PC-3 (cell line): ENCODE measurements around the gene MAD1L1.

Experiments
- EZH2phosphoT487 ChIP-seq: fragments of 300-600 bp; sonication (generic); IDR thresholded peaks from 2 replicates; pipeline ENCODE4 v1.6.1; 2018; ENCODE audit warnings: mild to moderate bottlenecking, antibody characterized with exemption, low read length, borderline replicate concordance
- TF ChIP-seq, protein P1 (sequence below): fragments of 300-600 bp; sonication (generic); conservative IDR thresholded peaks from 2 replicates; pipeline ENCODE4 v1.5.1; 2017; ENCODE audit warnings: antibody characterized with exemption, low read depth, mild to moderate bottlenecking, low read length

DNA sequence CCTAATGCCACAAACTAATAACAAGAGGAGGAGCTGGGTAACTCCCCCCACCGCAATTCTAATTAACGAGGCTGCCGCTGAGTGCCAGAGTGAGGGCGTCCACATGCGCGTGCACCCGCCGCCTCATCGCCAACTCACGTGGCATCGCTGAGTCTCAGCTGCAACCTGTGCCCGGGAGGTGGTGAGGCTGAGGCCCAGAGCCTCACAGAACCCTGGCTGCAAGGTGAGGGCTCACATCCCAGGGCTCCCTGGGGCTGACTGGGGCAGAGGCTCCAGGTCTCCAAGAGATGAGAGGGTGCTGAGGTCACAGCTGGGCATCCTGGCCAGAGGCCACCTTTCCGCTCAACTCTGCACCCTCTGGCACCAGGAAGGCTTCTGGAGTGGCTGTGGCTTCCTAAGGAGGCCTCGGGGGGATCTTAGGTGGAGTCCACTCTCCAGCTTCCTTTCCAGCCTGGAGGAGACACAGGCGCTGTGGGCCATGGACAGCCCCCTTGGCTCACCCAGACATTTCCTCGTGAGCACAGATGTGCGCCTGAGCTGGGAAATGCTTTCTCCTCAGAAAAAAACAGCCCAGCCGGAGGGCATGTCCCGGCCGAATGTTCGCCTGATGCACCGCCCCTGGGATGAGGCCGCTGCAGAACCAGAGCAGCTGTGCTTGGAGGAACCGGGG lies 242.6 kb downstream of the MAD1L1 start:
- TF ChIP-seq, protein P1, sequence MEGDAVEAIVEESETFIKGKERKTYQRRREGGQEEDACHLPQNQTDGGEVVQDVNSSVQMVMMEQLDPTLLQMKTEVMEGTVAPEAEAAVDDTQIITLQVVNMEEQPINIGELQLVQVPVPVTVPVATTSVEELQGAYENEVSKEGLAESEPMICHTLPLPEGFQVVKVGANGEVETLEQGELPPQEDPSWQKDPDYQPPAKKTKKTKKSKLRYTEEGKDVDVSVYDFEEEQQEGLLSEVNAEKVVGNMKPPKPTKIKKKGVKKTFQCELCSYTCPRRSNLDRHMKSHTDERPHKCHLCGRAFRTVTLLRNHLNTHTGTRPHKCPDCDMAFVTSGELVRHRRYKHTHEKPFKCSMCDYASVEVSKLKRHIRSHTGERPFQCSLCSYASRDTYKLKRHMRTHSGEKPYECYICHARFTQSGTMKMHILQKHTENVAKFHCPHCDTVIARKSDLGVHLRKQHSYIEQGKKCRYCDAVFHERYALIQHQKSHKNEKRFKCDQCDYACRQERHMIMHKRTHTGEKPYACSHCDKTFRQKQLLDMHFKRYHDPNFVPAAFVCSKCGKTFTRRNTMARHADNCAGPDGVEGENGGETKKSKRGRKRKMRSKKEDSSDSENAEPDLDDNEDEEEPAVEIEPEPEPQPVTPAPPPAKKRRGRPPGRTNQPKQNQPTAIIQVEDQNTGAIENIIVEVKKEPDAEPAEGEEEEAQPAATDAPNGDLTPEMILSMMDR, result no peak
- TF ChIP-seq EZH2phosphoT487, result no peak
